ENCODE results near the gene PLXNB3.

PLXNB3 gene

DNA sequence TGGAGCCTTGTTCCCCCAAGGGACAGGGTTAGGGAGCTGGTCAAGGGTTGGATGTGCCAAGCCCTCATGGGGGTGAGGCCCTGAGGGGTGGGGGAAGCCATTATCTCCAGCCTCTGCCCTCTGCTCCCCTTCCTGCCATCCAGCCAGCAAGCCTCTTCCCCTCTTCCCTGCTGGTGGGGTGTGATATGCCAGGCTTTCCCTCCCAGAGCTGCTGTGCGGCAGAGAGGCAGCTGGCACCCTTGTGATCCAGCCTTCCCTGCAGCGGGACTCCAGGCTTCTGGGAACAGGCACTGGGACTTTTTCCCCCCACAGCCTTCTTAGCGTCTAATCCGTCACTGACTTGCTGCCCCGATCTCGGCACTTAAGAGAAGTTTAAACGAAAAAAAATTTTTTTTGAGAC, 36.7 kb downstream of the PLXNB3 start:
- in situ Hi-C loops (cut with HindIII; ENCODE audit: low sequenced_read_pairs) = no loop called here
- no peak overlapping the region for H3K4me3 ChIP-seq (ENCODE audit: low read depth, low read length)
- DNase-seq (ENCODE audit: low read depth, low spot score) = no peak
- TF ChIP-seq, protein P1, sequence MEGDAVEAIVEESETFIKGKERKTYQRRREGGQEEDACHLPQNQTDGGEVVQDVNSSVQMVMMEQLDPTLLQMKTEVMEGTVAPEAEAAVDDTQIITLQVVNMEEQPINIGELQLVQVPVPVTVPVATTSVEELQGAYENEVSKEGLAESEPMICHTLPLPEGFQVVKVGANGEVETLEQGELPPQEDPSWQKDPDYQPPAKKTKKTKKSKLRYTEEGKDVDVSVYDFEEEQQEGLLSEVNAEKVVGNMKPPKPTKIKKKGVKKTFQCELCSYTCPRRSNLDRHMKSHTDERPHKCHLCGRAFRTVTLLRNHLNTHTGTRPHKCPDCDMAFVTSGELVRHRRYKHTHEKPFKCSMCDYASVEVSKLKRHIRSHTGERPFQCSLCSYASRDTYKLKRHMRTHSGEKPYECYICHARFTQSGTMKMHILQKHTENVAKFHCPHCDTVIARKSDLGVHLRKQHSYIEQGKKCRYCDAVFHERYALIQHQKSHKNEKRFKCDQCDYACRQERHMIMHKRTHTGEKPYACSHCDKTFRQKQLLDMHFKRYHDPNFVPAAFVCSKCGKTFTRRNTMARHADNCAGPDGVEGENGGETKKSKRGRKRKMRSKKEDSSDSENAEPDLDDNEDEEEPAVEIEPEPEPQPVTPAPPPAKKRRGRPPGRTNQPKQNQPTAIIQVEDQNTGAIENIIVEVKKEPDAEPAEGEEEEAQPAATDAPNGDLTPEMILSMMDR (IDR thresholded peaks at IDR 0.05; ENCODE audit: low read depth, low read length) = no peak

DNA sequence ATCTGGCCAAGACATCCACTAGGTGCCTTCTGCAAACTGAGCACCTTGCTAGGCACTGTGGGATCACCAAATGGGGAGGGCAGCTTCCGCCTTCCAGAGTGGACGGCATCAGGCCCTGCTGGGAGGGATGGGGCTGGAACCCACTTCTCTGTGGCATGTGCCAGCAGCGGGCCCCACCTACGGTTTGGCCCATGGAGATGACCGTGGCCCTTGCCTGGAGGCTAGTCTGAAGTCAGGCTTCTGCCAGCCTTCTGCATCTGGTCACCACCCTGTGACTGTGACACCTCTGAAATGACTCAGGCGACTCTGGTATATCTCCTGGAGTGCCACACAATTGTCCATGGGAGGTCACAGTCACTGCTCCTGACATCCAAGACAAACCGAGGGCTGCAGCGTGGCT, 37.6 kb downstream of the PLXNB3 start:
- DNase-seq (ENCODE audit: low read depth, low spot score) = no peak
- H3K4me3 ChIP-seq (ENCODE audit: low read depth, low read length) = no peak overlapping the region
- TF ChIP-seq, protein P1 (IDR thresholded peaks at IDR 0.05; ENCODE audit: low read depth, low read length) = no peak
- in situ Hi-C loops (cut with HindIII; ENCODE audit: low sequenced_read_pairs) = no loop called here

DNA sequence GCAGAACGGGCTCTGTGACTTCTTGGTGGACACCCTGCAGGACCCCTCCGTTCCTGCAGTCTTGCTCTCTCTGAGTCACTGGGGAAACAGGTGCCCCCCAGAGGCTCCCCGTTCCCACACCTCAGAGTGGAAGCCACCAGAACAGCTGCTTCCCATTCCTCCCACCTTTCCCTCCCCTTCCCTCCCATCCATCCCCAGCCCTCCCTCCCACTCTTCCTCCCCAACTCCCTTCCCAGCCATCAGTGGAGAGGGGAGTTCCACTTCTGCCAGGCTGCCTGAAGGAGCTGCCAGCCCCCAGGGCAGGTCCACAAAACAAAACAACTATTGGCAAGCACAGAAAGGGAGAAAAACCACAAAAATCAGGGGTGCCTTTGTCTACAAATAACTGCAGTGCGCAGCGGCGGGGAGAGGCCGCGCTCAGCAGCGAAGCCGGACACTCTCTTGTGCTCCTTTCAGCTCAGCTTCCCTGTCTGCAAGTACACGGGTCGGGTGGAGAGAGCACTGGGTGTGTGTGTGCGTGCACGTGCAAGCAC, 38.5 kb downstream of the PLXNB3 start:
- in situ Hi-C loops (cut with HindIII; ENCODE audit: low sequenced_read_pairs) = no loop called here

DNA sequence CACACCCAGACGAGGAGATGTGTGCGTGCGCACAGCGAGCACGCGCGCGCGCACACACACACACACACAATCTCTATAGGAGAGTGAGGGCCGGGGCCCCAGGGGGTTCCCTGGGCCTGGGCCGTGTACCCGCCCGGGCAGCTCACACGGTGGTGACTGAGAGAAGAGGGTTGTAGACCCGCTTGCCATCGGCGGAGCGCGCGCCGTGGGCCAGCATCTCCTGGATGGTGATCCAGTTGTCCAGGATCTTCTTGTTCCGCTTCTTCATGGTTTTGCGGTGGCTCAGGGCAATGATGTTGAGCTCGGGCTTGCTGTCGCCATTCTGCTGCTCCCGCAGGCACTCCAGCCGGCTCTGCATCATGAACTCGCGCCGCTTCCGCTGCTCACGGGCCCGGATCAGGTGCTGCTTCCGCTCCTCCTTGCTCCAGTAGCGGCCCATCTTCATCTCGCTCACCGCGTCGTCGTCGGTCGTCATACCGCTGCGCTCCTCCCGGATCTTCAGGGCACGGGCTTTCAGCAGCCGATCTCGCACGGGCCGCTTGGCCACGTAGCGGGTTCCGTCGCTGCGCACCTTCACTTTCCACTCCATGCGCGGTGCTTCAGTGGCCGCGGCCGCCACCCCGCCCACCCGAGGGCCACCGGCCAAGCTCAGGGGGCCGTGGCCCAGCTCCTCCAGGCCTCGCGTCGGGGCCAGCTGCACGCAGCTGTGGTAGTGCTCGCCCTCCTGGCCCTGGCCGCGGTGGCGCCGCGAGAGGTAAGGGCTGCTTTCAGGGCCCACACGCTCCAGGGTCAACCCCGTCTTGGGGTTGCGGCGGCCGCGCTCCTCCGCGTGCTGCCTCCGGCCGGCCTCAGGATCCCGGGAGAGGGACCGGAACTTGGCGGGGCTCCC, 39.4 kb downstream of the PLXNB3 start:
- in situ Hi-C loops (cut with HindIII; ENCODE audit: low sequenced_read_pairs) = no loop called here

More for the DNA sequence above, 38.5 kb downstream of the PLXNB3 start:
- DNase-seq (ENCODE audit: low read depth, low spot score) = no peak
- no peak overlapping the region for H3K4me3 ChIP-seq (ENCODE audit: low read depth, low read length)
- TF ChIP-seq, protein P1 (IDR thresholded peaks at IDR 0.05; ENCODE audit: low read depth, low read length) = no peak

DNA sequence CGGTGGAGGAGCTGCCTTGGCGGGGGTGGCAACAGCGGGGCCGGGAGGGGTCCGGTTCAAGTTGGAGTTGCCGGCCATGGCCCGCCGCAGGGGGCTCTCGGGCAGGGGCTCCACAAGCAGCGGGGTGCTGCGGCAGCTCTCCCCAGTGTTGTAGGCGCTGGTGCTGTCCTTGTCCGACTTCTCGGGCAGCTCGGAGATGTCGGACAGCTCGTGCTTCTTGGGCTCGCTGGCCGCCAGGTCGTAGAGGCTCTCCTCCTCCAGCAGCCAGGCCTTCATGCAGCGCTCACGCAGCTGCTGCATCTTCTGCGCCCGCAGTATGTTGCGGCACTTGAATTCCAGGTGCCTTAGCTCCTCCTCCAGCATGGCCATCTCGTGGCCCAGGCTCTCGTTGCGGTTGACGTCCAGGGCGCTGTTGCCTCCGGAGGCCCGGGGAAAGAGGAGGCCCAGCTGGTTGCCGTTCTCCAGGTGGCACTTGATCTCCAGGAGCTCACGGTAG, 40.1 kb downstream of the PLXNB3 start:
- TF ChIP-seq, protein P1 (IDR thresholded peaks at IDR 0.05; ENCODE audit: low read depth, low read length) = no peak
- no peak overlapping the region for H3K4me3 ChIP-seq (ENCODE audit: low read depth, low read length)
- no peak for DNase-seq (ENCODE audit: low read depth, low spot score)
- in situ Hi-C loops (cut with HindIII; ENCODE audit: low sequenced_read_pairs) = no loop called here

More for the DNA sequence above, 39.4 kb downstream of the PLXNB3 start:
- TF ChIP-seq, protein P1 (IDR thresholded peaks at IDR 0.05; ENCODE audit: low read depth, low read length) = no peak
- H3K4me3 ChIP-seq (ENCODE audit: low read depth, low read length) = no peak overlapping the region
- DNase-seq (ENCODE audit: low read depth, low spot score) = no peak

DNA sequence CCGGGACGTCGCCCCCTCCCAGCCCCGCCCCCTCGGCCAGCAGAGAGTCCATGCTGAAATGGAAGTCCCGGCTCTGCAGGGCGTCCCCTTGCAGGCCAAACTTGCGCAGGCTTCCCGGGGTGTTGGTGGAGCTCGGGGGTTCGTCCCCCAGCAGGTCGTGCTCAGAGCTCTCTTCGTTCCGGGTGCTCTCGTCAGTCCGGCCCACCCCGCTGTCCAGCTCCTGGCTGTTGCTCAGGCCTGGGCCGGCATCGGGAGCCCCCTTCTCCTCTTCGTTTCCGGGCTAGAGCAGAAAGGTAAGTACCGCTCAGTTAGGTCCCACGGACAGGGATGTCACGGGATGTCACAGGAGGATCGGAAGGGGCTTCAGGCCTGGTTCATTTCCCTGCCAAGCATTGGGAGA, 40.6 kb downstream of the PLXNB3 start:
- DNase-seq (ENCODE audit: low read depth, low spot score) = no peak
- no peak overlapping the region for H3K4me3 ChIP-seq (ENCODE audit: low read depth, low read length)
- in situ Hi-C loops (cut with HindIII; ENCODE audit: low sequenced_read_pairs) = no loop called here
- TF ChIP-seq, protein P1 (IDR thresholded peaks at IDR 0.05; ENCODE audit: low read depth, low read length) = no peak
